Measurements from ENCODE around the gene NEIL1. TPM values are rescaled to one million over a fixed set of nuclear protein-coding genes. Genes with fewer than 3 reads are reported as not detected.
"Not testable (repeated sequence)": the region's sequence is repeated elsewhere in the genome, so short reads cannot be mapped to it uniquely, and the experiment has no call there.

NEIL1 gene
- total and polyA plus RNA-seq, 2 donors (not counting 3 experiments of a cell fraction or from before 2014, with no cell fraction given), result 29.5 TPM

DNA sequence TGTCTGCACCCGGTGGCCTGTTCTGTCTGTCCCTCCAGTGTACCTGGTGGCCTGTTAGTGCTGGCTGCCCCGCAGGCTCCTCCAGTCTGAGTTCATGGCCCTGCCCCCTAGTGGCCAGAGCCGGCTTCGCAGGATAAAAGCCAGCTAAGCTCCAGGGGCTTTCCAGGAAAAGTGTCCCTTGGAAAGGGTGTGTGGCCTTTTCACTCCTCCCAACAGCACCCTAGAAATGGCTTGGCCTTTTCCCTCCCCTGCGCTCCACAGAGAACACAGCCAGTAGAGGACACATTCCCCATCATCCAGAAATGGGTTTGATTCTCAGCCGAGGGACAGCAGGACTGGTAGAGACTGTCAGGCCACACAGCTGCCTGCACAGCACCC is 47.5 kb upstream of the NEIL1 start:
- H3K4me1 ChIP-seq (ENCODE audit: control insufficient read depth, extremely low read depth, insufficient read depth, low read length); H3K9ac ChIP-seq (replicated peaks; ENCODE audit: extremely low read depth, insufficient read depth, low read length); H3K4me3 ChIP-seq (replicated peaks in 1 of 3; ENCODE audit: insufficient read depth in 1 of 3, low read depth in 1 of 3, low read length in 3 of 3); H2AFZ ChIP-seq (ENCODE audit: low read depth, low read length); H3K9me3 ChIP-seq (replicated peaks; ENCODE audit: control insufficient read depth, insufficient read depth, low read length); POLR2A ChIA-PET; H3K9me1 ChIP-seq (replicated peaks; ENCODE audit: control insufficient read depth, extremely low read depth, insufficient read depth, low read length); H4K20me1 ChIP-seq (replicated peaks; ENCODE audit: control insufficient read depth, extremely low read depth, insufficient read depth, low read length); CTCF ChIA-PET; H3K4me2 ChIP-seq (ENCODE audit: insufficient read depth, low read length); dilution Hi-C loops (cut with MboI; ENCODE audit: extremely low pct_ligation_motif_present, low sequenced_read_pairs); H3K36me3 ChIP-seq (ENCODE audit: control insufficient read depth in 2 of 2, extremely low read depth in 1 of 2, insufficient read depth in 2 of 2, low read length in 2 of 2); intact Hi-C loops (cut with micrococcal nuclease); BruUV-seq (replicated peaks); H3K27ac ChIP-seq (ENCODE audit: insufficient read depth, low read depth, low read length); H3K27me3 ChIP-seq (ENCODE audit: control insufficient read depth in 2 of 2, insufficient read depth in 2 of 2, low read length in 2 of 2); H3K79me2 ChIP-seq (ENCODE audit: control insufficient read depth, insufficient read depth, low read length); DNase-seq (ENCODE audit: low read depth, low spot score): not testable (repeated sequence)
- TF ChIP-seq, protein P1, sequence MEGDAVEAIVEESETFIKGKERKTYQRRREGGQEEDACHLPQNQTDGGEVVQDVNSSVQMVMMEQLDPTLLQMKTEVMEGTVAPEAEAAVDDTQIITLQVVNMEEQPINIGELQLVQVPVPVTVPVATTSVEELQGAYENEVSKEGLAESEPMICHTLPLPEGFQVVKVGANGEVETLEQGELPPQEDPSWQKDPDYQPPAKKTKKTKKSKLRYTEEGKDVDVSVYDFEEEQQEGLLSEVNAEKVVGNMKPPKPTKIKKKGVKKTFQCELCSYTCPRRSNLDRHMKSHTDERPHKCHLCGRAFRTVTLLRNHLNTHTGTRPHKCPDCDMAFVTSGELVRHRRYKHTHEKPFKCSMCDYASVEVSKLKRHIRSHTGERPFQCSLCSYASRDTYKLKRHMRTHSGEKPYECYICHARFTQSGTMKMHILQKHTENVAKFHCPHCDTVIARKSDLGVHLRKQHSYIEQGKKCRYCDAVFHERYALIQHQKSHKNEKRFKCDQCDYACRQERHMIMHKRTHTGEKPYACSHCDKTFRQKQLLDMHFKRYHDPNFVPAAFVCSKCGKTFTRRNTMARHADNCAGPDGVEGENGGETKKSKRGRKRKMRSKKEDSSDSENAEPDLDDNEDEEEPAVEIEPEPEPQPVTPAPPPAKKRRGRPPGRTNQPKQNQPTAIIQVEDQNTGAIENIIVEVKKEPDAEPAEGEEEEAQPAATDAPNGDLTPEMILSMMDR (IDR thresholded peaks at IDR 0.05; ENCODE audit: extremely low read depth in 1 of 2, insufficient read depth in 1 of 2, low read depth in 1 of 2, low read length in 2 of 2), result peak; percentile 18 to 24
- FAIRE-seq, result peak; percentile 38

DNA sequence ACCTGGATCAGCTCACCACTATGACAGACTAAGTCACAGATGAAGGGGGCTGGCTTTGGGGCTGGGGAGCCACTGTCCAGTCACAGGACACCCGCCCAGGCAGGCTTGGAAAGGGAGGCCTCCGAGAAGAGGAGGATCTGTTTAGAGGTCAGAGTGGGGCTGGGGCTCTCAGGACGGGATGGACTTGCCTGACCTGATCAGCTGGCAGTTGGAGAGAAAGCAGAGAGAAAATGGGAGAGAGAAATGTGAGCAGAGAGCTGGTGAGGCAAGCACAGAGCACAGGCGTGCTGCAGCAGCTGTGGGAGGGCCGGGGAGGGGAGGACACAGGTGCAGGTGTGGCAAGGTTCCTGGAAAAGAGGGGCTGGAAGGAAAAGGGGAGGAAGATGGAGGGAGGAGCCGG is 46.8 kb upstream of the NEIL1 start:
- CTCF ChIA-PET; H3K4me1 ChIP-seq (ENCODE audit: control insufficient read depth, extremely low read depth, insufficient read depth, low read length); DNase-seq (ENCODE audit: low read depth, low spot score); H3K27ac ChIP-seq (ENCODE audit: insufficient read depth, low read depth, low read length); H3K9me1 ChIP-seq (replicated peaks; ENCODE audit: control insufficient read depth, extremely low read depth, insufficient read depth, low read length); POLR2A ChIA-PET; dilution Hi-C loops (cut with MboI; ENCODE audit: extremely low pct_ligation_motif_present, low sequenced_read_pairs); H3K79me2 ChIP-seq (ENCODE audit: control insufficient read depth, insufficient read depth, low read length); H4K20me1 ChIP-seq (replicated peaks; ENCODE audit: control insufficient read depth, extremely low read depth, insufficient read depth, low read length); H2AFZ ChIP-seq (ENCODE audit: low read depth, low read length); H3K9ac ChIP-seq (replicated peaks; ENCODE audit: extremely low read depth, insufficient read depth, low read length); H3K36me3 ChIP-seq (ENCODE audit: control insufficient read depth in 2 of 2, extremely low read depth in 1 of 2, insufficient read depth in 2 of 2, low read length in 2 of 2); BruUV-seq (replicated peaks); H3K27me3 ChIP-seq (ENCODE audit: control insufficient read depth in 2 of 2, insufficient read depth in 2 of 2, low read length in 2 of 2); H3K4me2 ChIP-seq (ENCODE audit: insufficient read depth, low read length); FAIRE-seq; H3K4me3 ChIP-seq (replicated peaks in 1 of 3; ENCODE audit: insufficient read depth in 1 of 3, low read depth in 1 of 3, low read length in 3 of 3); H3K9me3 ChIP-seq (replicated peaks; ENCODE audit: control insufficient read depth, insufficient read depth, low read length): not testable (repeated sequence)
- intact Hi-C loops (cut with micrococcal nuclease), result loop anchor here (10.0 kb wide), 1 partner anchor 275 kb away; the partner anchor contains the start of gene PPCDC

All from endothelial cell of umbilical vein (primary cell).